Stimulated activated naive CD8-positive, alpha-beta T cell treated with anti-CD3 and anti-CD28 coated beads, Interleukin-15, Interleukin-2, amounts not matched to agents 100 ng/mL and 50 ng/mL, for 24 hours (primary cell): ENCODE results near the gene SCTR.

ENCODE experiments used
- H3K27ac Mint-ChIP-seq: one replicate; pipeline ENCODE4 v1.8.0; 2021; ENCODE audit warnings: mild to moderate bottlenecking, mixed read lengths
- H3K27me3 Mint-ChIP-seq: one replicate; pipeline ENCODE4 v1.8.0; 2021; ENCODE audit warnings: mixed read lengths
- H3K36me3 Mint-ChIP-seq: one replicate; pipeline ENCODE4 v1.8.0; 2021; ENCODE audit warnings: low read depth, mixed read lengths
- H3K4me1 Mint-ChIP-seq: one replicate; pipeline ENCODE4 v1.8.0; 2021; ENCODE audit warnings: low read depth, mixed read lengths
- H3K4me3 Mint-ChIP-seq: one replicate; pipeline ENCODE4 v1.8.0; 2021; ENCODE audit warnings: mild to moderate bottlenecking, mixed read lengths
- H3K9me3 Mint-ChIP-seq: one replicate; pipeline ENCODE4 v1.8.0; 2021; ENCODE audit warnings: mixed read lengths

Gene SCTR

GRCh38 chr2:119393971-119394748 lies 130.1 kb downstream of the SCTR start:
- Mint-ChIP-seq H3K36me3 (no peaks in the 10 kb centered on the region), H3K27ac (no peak overlapping the region), H3K27me3 (no peaks in the 10 kb centered on the region), H3K4me1 (no peaks in the 10 kb centered on the region), H3K9me3 (no peaks in the 10 kb centered on the region), H3K4me3 (no peak overlapping the region)
